Endothelial cell of umbilical vein (primary cell): ENCODE measurements around the gene FGFR3. TPM values are rescaled to one million over a fixed set of nuclear protein-coding genes. Genes with fewer than 3 reads are reported as not detected.

Source experiments
- BruUV-seq: library from RNA; stranded (reverse); fragments of 400-500 nt; replicated peaks from 2 replicates; lab custom pipeline; 2021; lab: Mats Ljungman, UMichigan
- CTCF ChIA-PET: fragments of 300-600, 350-600 bp; sonication (Branson Sonifier 250); formaldehyde crosslinking; loops from one replicate; lab custom pipeline; 2021; ENCODE audit warnings: antibody characterized with exemption, inconsistent platforms; lab: Charles Lee
- POLR2A ChIA-PET: fragments of 300-600, 350-600 bp; sonication (Branson Sonifier 250); formaldehyde crosslinking; loops from one replicate; lab custom pipeline; 2021; ENCODE audit warnings: antibody characterized with exemption, inconsistent platforms; lab: Charles Lee
- DNase-seq: peaks from one replicate; pipeline ENCODE4 v3.0.0-alpha.2; 2011; ENCODE audit warnings: low read depth, low spot score
- FAIRE-seq: peaks from 2 replicates; lab custom pipeline; 2011; peaks lifted over from hg19 to GRCh38; lab: Jason Lieb, UNC
- H2AFZ ChIP-seq: 2 replicates; pipeline ENCODE4 v1.6.0; 2012; ENCODE audit warnings: low read depth, low read length, control low read depth, inconsistent platforms
- H3K27ac ChIP-seq: 2 replicates; pipeline ENCODE4 v1.5.1; 2011; ENCODE audit warnings: low read depth, mild to moderate bottlenecking, control low read depth, low read length, moderate library complexity; ENCODE audit not compliant: insufficient read depth
- H3K27me3 ChIP-seq, 2 experiments: 2 replicates each; pipeline versions ENCODE4 v1.6.0 to v1.6.1; 2011; ENCODE audit warnings: low read length in 2 of 2, mixed read lengths in 1 of 2; ENCODE audit not compliant: control insufficient read depth in 2 of 2, insufficient read depth in 2 of 2
- H3K36me3 ChIP-seq, 2 experiments: 2 replicates in 1 of 2; 3 replicates in 1 of 2; pipeline ENCODE4 v1.5.1; 2011; ENCODE audit warnings: low read length in 2 of 2, mild to moderate bottlenecking in 1 of 2, moderate library complexity in 1 of 2; ENCODE audit not compliant: control insufficient read depth in 2 of 2, insufficient read depth in 2 of 2; ENCODE audit errors: extremely low read depth in 1 of 2
- H3K4me1 ChIP-seq: 3 replicates; pipeline ENCODE4 v1.5.1; 2011; ENCODE audit warnings: mild to moderate bottlenecking, low read length; ENCODE audit not compliant: control insufficient read depth, insufficient read depth; ENCODE audit errors: extremely low read depth
- H3K4me2 ChIP-seq: 2 replicates; pipeline ENCODE4 v1.6.1; 2011; ENCODE audit warnings: low read length, control low read depth, mixed read lengths; ENCODE audit not compliant: insufficient read depth
- H3K4me3 ChIP-seq, 3 experiments: fragments of 200-600 bp in 1 of 3; sonication (generic), shearing (Covaris generic) in 1 of 3; replicated peaks in 1 of 3; 2 replicates each; pipeline ENCODE4 v1.5.1; 2011 to 2016; ENCODE audit warnings: control low read depth in 3 of 3, low read length in 3 of 3, mild to moderate bottlenecking in 2 of 3, inconsistent platforms in 1 of 3, low read depth in 1 of 3, moderate library complexity in 1 of 3; ENCODE audit not compliant: insufficient read depth in 1 of 3
- H3K79me2 ChIP-seq: 2 replicates; pipeline ENCODE4 v1.6.0; 2012; ENCODE audit warnings: low read length, inconsistent platforms; ENCODE audit not compliant: control insufficient read depth, insufficient read depth
- H3K9ac ChIP-seq: replicated peaks from 2 replicates; pipeline ENCODE3; 2011; ENCODE audit warnings: low read length, control low read depth; ENCODE audit not compliant: insufficient read depth; ENCODE audit errors: extremely low read depth
- H3K9me1 ChIP-seq: replicated peaks from 3 replicates; pipeline ENCODE4 v1.6.0; 2011; ENCODE audit warnings: mild to moderate bottlenecking, low read length; ENCODE audit not compliant: control insufficient read depth, insufficient read depth; ENCODE audit errors: extremely low read depth
- H3K9me3 ChIP-seq: replicated peaks from 2 replicates; pipeline ENCODE4 v1.5.1; 2012; ENCODE audit warnings: low read length, inconsistent platforms; ENCODE audit not compliant: control insufficient read depth, insufficient read depth
- H4K20me1 ChIP-seq: replicated peaks from 2 replicates; pipeline ENCODE3; 2011; ENCODE audit warnings: mild to moderate bottlenecking, low read length; ENCODE audit not compliant: control insufficient read depth, insufficient read depth; ENCODE audit errors: extremely low read depth
- EZH2 ChIP-seq: IDR thresholded peaks from 2 replicates; pipeline ENCODE4 v1.6.1; 2012; ENCODE audit warnings: borderline replicate concordance, low read depth, mild to moderate bottlenecking, moderate library complexity, low read length, inconsistent platforms; ENCODE audit not compliant: severe bottlenecking
- FOS ChIP-seq: IDR thresholded peaks from 2 replicates; pipeline ENCODE4 v1.6.1; 2011; ENCODE audit warnings: mild to moderate bottlenecking, low read length, moderate library complexity, borderline replicate concordance; ENCODE audit not compliant: insufficient read depth
- GATA2 ChIP-seq: IDR thresholded peaks from 2 replicates; pipeline ENCODE4 v1.7.0; 2011; ENCODE audit warnings: low read depth, mild to moderate bottlenecking, moderate library complexity, mixed read lengths, low read length; ENCODE audit not compliant: insufficient read length, insufficient read depth
- JUN ChIP-seq: IDR thresholded peaks from 2 replicates; pipeline ENCODE4 v1.6.1; 2011; ENCODE audit warnings: borderline replicate concordance, low read depth; ENCODE audit not compliant: insufficient read length, insufficient read depth
- MYC ChIP-seq: IDR thresholded peaks from one replicate; pipeline ENCODE4 v1.6.1; 2011; ENCODE audit warnings: mild to moderate bottlenecking, low read depth, low read length
- POLR2A ChIP-seq: IDR thresholded peaks from 2 replicates; pipeline ENCODE4 v1.6.1; 2012; ENCODE audit warnings: low read depth, mild to moderate bottlenecking, control low read depth, low read length
- POLR2AphosphoS5 ChIP-seq: IDR thresholded peaks from 2 replicates; pipeline ENCODE4 v1.6.1; 2012; ENCODE audit warnings: low read depth, mild to moderate bottlenecking, control low read depth, low read length, moderate library complexity; ENCODE audit not compliant: insufficient read depth
- dilution Hi-C: fragments of 300-500 bp; cut with MboI; formaldehyde crosslinking; loops from one replicate; pipeline ENCODE4 v1.15.0; 2019; ENCODE audit warnings: low sequenced_read_pairs; ENCODE audit not compliant: extremely low pct_ligation_motif_present
- intact Hi-C: fragments of 100-400 bp; cut with micrococcal nuclease; formaldehyde crosslinking; loops from one replicate; pipeline ENCODE4 v1.10.0; 2022
- polyA plus RNA-seq, 4 experiments: library from polyadenylated mRNA; depleted of rRNA in 3 of 4; stranded (reverse) in 3 of 4; unstranded in 1 of 4; fragments of >200 nt; gene quantifications; 2 replicates each; pipeline versions ENCODE4 v1.2.1 to v1.2.3, GENCODE V29; 2011 to 2012; ENCODE audit warnings: missing spikeins in 1 of 4
- total RNA-seq: library from RNA; stranded (reverse); gene quantifications from 2 replicates; pipeline ENCODE4 v1.2.3, GENCODE V29; 2021
- TF ChIP-seq, protein P1 (sequence below), 2 donors: IDR thresholded peaks; 1 replicate in 1 of 2; 2 replicates in 1 of 2; pipeline ENCODE4 v1.5.1; 2011; ENCODE audit warnings: low read length in 2 of 2, mild to moderate bottlenecking in 2 of 2, moderate library complexity in 2 of 2, control low read depth in 1 of 2, inconsistent platforms in 1 of 2, low read depth in 1 of 2; ENCODE audit not compliant: insufficient read depth in 1 of 2; ENCODE audit errors: extremely low read depth in 1 of 2
- TF ChIP-seq, protein P2 (sequence below): IDR thresholded peaks from 2 replicates; pipeline ENCODE4 v1.6.1; 2011; ENCODE audit not compliant: insufficient read depth, insufficient read length

FGFR3 gene
- total and polyA plus RNA-seq, 2 donors (not counting 3 experiments of a cell fraction or from before 2014, with no cell fraction given) = 0.73 to 1.2 TPM

DNA sequence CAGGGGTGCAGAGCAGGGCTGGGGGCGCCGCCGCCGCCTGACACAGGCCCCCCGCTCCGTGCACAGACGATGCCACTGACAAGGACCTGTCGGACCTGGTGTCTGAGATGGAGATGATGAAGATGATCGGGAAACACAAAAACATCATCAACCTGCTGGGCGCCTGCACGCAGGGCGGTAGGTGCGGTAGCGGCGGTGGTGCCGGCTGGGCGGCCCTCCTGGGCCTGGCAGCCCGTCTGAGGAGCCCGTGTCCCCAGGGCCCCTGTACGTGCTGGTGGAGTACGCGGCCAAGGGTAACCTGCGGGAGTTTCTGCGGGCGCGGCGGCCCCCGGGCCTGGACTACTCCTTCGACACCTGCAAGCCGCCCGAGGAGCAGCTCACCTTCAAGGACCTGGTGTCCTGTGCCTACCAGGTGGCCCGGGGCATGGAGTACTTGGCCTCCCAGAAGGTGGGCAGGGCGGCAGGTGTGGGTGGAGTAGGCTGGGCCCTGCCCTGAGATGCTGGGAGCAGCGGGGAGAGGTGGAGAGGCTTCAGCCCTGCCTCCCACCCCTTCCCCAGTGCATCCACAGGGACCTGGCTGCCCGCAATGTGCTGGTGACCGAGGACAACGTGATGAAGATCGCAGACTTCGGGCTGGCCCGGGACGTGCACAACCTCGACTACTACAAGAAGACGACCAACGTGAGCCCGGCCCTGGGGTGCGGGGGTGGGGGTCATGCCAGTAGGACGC is 12.6 kb downstream of the FGFR3 start:
- Histone ChIP-seq H3K9ac (no peak overlapping the region), H3K4me1 (no peaks in the 10 kb centered on the region), H3K27ac (no peak overlapping the region), H3K79me2 (no peaks in the 10 kb centered on the region), H3K36me3 (no peaks in the 10 kb centered on the region), H3K9me1 (no peaks in the 10 kb centered on the region), H3K4me2 (no peak overlapping the region), H3K4me3 (no peak overlapping the region), H4K20me1 (no peaks in the 10 kb centered on the region), H2AFZ (no peak overlapping the region), H3K9me3 (no peaks in the 10 kb centered on the region), H3K27me3 (no peaks in the 10 kb centered on the region)
- BruUV-seq = no TSS peak
- ChIA-PET POLR2A (no interaction called here), CTCF (no interaction called here)
- intact Hi-C loops = no loop called here
- dilution Hi-C loops = no loop called here
- FAIRE-seq (no peak), DNase-seq (no peak)
- TF ChIP-seq MYC = no peak
- TF ChIP-seq JUN = no peak
- no peak for TF ChIP-seq POLR2AphosphoS5
- TF ChIP-seq FOS = no peak
- no peak for TF ChIP-seq EZH2
- TF ChIP-seq, protein P1, sequence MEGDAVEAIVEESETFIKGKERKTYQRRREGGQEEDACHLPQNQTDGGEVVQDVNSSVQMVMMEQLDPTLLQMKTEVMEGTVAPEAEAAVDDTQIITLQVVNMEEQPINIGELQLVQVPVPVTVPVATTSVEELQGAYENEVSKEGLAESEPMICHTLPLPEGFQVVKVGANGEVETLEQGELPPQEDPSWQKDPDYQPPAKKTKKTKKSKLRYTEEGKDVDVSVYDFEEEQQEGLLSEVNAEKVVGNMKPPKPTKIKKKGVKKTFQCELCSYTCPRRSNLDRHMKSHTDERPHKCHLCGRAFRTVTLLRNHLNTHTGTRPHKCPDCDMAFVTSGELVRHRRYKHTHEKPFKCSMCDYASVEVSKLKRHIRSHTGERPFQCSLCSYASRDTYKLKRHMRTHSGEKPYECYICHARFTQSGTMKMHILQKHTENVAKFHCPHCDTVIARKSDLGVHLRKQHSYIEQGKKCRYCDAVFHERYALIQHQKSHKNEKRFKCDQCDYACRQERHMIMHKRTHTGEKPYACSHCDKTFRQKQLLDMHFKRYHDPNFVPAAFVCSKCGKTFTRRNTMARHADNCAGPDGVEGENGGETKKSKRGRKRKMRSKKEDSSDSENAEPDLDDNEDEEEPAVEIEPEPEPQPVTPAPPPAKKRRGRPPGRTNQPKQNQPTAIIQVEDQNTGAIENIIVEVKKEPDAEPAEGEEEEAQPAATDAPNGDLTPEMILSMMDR (IDR thresholded peaks at IDR 0.05; ENCODE audit: extremely low read depth in 1 of 2, insufficient read depth in 1 of 2, low read depth in 1 of 2, low read length in 2 of 2) = no peak
- no peak for TF ChIP-seq GATA2
- TF ChIP-seq, protein P2, sequence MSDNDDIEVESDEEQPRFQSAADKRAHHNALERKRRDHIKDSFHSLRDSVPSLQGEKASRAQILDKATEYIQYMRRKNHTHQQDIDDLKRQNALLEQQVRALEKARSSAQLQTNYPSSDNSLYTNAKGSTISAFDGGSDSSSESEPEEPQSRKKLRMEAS = no peak
- no peak for TF ChIP-seq POLR2A
